Right forelimb (tissue), 1 donor: Measurements from ENCODE around the gene MEIOB.
"Not testable (repeated sequence)": the region's sequence is repeated elsewhere in the genome, so short reads cannot be mapped to it uniquely, and the experiment has no call there.

Experiments
- DNase-seq: peaks from one replicate; pipeline ENCODE4 v3.0.0-alpha.2; 2018

MEIOB gene

DNA sequence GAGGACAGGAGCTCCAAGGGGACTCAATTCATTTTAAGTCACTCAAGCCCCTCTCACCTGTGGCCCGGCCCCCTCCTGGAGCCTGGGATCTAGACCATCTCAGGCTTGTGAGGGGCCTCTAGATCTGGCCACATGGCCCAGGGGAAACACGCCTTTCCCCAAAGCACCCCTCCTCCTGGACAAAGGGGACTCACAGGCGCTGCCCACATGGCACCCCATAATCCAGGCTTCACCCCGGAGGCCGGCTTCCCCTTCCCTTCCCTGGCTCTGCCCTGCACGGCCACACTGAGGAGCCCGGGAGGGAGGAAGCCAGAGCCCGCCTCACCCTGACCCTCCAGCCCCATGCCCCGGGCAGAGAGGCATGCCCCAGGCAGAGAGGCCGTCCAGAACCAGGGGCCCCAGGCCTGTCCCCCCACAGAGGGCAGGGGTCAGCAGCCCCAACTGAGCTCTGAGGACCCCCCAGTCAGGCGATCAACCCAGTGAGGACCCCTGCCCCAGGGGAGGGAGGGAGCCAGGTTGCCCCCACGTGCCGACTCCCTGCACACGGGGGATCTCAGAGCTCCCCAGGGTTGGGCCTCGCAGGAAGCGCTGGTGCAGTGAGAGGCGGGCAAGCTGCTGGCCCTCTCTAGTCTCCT lies 35.4 kb upstream of the MEIOB start:
- DNase-seq = no peak

DNA sequence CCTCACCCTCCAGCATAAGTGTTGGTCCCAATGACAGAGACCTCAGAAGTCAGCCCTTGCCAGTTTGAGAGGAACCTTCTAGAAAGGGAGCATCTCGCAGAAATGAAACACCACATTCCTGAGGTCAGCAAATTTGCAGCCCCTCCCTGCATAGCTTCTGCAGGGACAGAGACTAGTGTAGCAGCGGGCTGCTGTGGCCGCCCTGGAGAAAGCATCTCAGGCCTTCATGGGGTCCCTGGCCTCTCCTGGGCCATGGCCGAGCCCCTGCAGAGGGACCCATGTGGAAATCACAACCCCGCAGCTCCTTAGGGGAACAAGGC lies 34.8 kb upstream of the MEIOB start:
- DNase-seq = no peak

- no peak for DNase-seq
Observed at GRCh38 chr16:1906055-1906845, 34.3 kb upstream of the MEIOB start.

DNA sequence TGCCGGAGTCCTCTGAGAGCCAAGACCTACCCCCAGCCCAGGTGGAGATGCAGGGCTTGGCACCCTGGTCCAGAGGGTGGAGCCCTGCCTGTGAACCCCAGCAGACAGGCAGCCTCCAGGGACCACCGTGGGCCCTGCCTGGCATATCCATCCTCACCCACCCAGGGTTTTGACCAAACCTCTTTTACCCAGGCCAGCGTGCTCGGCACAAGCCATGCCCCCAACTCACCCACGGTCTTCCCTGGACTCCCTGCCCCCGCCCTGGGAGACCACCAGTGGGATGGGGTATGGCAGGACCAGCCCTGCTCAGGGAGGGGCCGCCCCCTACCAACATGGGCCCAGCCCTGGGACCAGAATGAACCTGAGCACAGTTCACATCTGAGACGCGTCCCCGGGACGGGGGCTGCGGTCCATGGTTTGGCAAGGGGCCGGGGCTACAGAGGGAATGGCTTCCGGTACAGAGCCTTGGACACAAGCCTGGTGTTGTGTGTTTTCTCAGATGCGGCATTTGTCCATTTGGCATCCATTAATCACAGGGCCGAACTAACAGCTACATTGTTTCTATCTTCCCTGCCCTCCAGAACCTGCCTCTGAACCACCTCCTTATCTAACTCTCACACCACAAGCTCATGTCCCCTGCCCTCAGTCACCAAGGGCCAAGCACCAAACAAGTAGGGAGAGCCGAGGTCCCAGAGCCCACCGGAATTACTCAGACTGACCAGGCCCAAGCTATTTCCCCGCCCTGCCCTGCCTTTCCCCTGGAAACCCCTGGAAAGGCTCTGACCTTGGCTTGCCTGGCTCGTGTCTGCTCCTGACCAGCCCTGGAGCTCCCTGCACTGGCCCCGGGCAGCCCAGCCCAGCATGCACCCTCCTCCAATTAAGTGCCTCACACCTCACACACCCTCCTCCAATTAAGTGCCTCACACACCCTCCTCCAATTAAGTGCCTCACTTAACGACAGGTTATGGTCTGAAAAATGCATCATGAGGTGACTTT lies 32.2 kb upstream of the MEIOB start:
- DNase-seq = no peak

DNA sequence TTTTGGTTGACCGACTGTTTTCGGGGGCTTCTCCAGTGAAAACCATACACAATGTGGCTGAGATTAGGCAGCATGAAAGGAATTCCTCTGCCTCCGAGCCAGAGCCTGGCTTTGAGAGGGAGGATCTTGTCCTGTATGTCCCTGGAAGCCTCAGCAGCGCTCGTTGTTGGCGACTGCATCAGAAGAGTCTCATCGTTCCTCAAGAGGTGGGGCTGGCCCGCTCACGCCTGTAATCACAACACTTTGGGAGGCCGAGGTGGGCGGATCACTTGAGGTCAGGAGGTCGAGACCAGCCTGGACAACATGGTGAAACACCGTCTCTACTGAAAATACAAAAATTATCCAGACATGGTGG lies 31.2 kb upstream of the MEIOB start:
- DNase-seq = no peak

- DNase-seq = no peak
Observed at GRCh38 chr16:1902547-1903219, 30.7 kb upstream of the MEIOB start.

DNA sequence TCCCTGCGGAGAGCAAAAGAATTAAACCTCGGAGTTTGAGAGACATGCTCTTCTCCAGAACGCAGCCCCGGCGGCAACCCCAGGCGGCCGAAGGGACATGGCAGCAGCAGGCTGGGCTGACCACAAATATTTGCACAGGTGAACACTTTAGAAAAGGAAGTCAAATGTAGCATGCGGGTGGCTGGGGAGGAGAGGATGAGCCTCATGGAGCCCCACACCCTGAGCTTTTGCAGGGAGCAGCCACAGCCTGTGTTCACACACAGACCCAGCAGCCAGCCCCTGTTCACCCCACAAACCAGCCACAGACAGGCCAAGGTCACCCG lies 28.4 kb upstream of the MEIOB start:
- no peak for DNase-seq

- no peak for DNase-seq
Observed at GRCh38 chr16:1899641-1900451, 27.9 kb upstream of the MEIOB start.

- DNase-seq = not testable (repeated sequence)
Observed at GRCh38 chr16:1897692-1898091, 25.7 kb upstream of the MEIOB start.

GRCh38 chr16:1895949-1896675 lies 24.1 kb upstream of the MEIOB start:
- no peak for DNase-seq

GRCh38 chr16:1895068-1895467 lies 23.1 kb upstream of the MEIOB start:
- DNase-seq = no peak

- DNase-seq = no peak
Observed at GRCh38 chr16:1890708-1891050, 18.7 kb upstream of the MEIOB start.

DNA sequence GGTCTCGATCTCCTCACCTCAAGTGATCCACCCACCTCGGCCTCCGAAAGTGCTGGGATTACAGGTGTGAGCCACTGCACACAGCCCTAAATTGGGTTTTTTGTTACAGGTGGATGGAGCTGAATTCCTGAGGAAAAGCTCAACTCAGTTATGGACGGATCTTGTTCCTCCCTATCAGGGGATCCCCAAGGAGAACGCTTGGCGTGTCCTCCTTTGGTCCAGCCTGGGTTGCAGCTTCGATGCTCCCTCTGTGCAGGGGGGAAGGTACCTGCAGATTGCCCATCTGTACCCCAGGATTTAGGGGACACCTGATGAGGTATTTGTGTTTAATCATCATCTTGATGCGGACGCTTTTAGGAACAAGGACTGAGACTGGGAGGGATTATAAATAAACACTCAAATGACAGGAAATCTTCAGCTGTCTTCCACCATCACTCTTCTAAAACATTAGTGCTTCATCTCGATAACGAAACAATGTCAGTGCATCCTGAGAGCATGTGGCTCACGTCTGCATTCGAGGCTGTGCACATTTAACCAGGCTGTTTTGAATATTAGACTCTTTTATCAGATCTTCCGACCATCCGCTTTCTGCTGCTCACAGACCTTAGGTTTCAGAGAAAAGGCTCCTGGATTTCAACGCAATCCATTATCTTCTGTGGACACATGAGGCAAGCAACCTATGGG lies 18.2 kb upstream of the MEIOB start:
- no peak for DNase-seq

DNA sequence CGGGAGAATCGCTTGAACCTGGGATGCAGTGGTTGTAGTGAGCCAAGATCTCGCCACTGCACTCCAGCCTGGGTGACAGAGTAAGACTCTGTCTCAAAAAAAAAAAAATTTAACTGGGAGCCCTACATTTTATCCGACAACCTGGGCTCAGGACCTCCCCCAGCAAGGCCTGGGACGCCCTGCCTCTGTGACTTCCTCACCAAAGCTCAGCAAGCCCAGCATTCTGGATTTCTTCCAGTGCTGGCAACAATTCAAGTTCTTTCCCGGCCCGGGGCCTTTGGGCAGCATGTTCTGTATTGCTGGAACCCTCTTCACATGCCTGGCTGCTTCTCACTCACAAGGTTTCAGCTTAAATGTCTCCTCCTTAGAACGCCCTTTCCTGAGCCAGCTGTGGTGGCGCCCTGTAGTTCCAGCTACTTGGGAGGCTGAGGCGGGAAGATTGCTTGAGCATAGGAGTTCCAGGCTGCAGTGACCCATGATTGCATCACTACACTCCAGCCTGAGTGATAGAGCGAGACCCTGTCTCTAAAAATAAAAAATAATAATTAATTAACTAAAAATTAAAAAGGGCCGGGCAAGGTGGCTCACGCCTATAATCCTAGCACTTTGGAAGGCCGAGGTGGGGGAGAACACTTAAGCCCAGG lies 15.9 kb upstream of the MEIOB start:
- no peak for DNase-seq

- DNase-seq = no peak
Observed at GRCh38 chr16:1884889-1885288, 12.9 kb upstream of the MEIOB start.

DNA sequence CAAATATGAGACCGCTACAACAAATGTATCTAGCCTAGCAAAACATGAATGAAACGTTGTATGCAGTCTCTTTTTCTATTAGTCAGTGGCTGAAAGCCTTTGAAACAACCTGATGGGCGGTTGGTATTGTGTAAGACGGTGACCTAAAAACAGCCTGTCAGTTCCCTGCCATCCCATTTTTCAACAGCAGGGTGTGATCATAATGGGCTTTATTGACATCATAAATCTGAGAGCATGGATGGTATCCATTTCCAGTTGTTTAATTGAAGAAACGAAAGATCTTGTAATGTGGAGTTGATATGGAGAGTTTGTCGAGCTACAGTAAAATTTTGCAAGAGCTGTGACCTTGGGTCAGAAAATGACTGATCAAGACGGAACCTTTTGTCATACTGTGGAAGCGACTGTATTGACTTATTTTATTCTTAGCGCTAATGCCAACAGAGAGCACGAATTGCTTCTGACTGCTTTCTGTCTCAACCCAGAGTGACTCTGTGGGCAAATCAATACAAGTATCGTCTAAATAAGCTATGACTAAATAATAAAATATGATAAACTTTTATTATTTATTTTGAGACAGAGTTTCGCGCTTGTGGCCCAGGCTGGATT lies 12.3 kb upstream of the MEIOB start:
- DNase-seq = no peak

GRCh38 chr16:1881172-1881571 lies 9.2 kb upstream of the MEIOB start:
- not testable (repeated sequence) for DNase-seq

GRCh38 chr16:1879477-1879876 lies 7.5 kb upstream of the MEIOB start:
- no peak for DNase-seq

DNA sequence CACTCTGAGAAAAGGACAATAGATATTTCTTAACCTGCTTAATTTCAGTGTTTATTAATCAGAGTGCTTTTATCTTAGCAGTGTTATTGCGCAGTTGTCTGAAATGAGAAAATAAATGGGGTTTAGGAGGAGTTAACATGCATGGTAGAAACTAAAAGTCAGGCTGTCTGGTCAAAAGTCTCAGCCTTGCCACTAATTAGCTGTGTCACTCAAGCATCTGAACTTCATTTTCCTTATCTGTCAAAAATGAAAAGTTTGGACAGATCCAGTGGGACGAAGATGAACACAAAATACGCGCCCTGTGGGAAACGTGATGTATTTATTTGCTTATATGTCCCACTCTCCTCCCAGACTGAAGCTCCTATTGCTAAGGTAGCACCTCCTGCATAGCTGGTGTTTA lies 6.3 kb upstream of the MEIOB start:
- no peak for DNase-seq

DNA sequence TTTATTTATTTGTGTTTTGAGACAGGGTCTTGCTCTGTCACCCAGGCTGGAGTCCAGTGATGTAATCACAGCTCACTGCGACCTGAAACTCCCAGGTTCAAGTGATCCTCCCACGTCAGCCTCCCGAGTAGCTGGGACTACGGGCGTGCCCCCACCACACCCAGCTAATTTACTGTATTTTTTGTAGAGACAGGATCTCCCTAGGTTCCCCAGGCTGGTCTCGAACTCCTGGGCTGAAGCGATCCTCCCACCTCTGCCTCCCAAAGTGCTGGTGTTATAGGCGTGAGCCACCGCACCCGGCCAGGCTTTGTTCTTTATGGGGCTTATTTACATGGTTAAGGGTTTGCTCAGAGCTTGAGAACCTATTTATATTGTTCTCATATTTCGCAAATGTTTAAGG lies 5.8 kb upstream of the MEIOB start:
- no peak for DNase-seq
